Measurements from ENCODE around the gene DRAM2. TPM values are rescaled to one million over a fixed set of nuclear protein-coding genes. Genes with fewer than 3 reads are reported as not detected.

The DRAM2 gene
- polyA plus RNA-seq (2013, experiment 1 of 2) = 45.0 TPM
- 45.9 TPM for polyA plus RNA-seq (2013, experiment 2 of 2)

- no peak within 1 kb of the TSS for H4K91ac ChIP-seq (ENCODE audit: low read depth, low read length, poor library complexity)
- peak within 1 kb of the TSS; percentile 96 for H3K9ac ChIP-seq (ENCODE audit: low read depth, low read length, poor library complexity)
- WGBS, 2 donors (ENCODE audit: extremely low coverage in 2 of 2, insufficient read length in 2 of 2, insufficient replicate concordance in 1 of 2) = no CpG with 5 or more reads among the region's 68 CpGs
- H3K9me3 ChIP-seq (replicated peaks in 1 of 2; ENCODE audit: control insufficient read depth in 2 of 2, insufficient read depth in 1 of 2, low read depth in 1 of 2, low read length in 2 of 2) = no peaks in the 10 kb centered on the region
- H3K4ac ChIP-seq (ENCODE audit: low read length) = no peak within 1 kb of the TSS
- H3K36me3 ChIP-seq (replicated peaks in 1 of 2; ENCODE audit: control insufficient read depth in 2 of 2, insufficient read depth in 2 of 2, low read length in 2 of 2) = peaks cover 0 to 28% of the 10 kb centered on the region in 2 donors
- peak within 1 kb of the TSS; percentile 100 for H2BK12ac ChIP-seq (ENCODE audit: low read length)
- H3K14ac ChIP-seq (ENCODE audit: low read length) = no peak within 1 kb of the TSS
- peak within 1 kb of the TSS; percentile 94 for H2BK15ac ChIP-seq (ENCODE audit: low read length)
- peak within 1 kb of the TSS; percentile 99 for H3K18ac ChIP-seq (ENCODE audit: low read length)
- H3K4me1 ChIP-seq (ENCODE audit: control insufficient read depth in 2 of 2, insufficient read depth in 1 of 2, low read depth in 1 of 2, low read length in 2 of 2) = peaks cover 0 to 11% of the 10 kb centered on the region in 2 donors
- H3K4me3 ChIP-seq (ENCODE audit: low read length in 2 of 2) = peak within 1 kb of the TSS; percentile 95 to 98
- peak within 1 kb of the TSS; percentile 93 for H2BK5ac ChIP-seq (ENCODE audit: low read length)
- peak within 1 kb of the TSS; percentile 99 for H2AFZ ChIP-seq (ENCODE audit: low read length)
- peak within 1 kb of the TSS; percentile 98 for H3K23ac ChIP-seq (ENCODE audit: low read depth, low read length, poor library complexity)
- peak within 1 kb of the TSS; percentile 99 for H3K27ac ChIP-seq (replicated peaks; ENCODE audit: low read length)
- peak within 1 kb of the TSS; percentile 73 for H3K4me2 ChIP-seq (ENCODE audit: insufficient read depth, low read length, poor library complexity, severe bottlenecking)
- peak; percentile 98 for DNase-seq (ENCODE audit: low spot score)
- H2AK5ac ChIP-seq (ENCODE audit: low read depth, low read length) = no peak within 1 kb of the TSS
- H2BK120ac ChIP-seq (ENCODE audit: low read depth, low read length) = no peak within 1 kb of the TSS
- H4K8ac ChIP-seq (ENCODE audit: low read depth, low read length) = peak within 1 kb of the TSS; percentile 82
- H3K79me1 ChIP-seq (ENCODE audit: low read depth, low read length) = peaks cover 2% of the 10 kb centered on the region
- no peaks in the 10 kb centered on the region for H3K27me3 ChIP-seq (ENCODE audit: control insufficient read depth in 3 of 3, insufficient read depth in 3 of 3, low read depth in 1 of 3, low read length in 3 of 3)
These were observed at the start of gene DRAM2, which contains the start of gene CEPT1 for GRCh38 chr1:111139956-111140679. TSS of gene DRAM2 (minus strand) at chr1:111140093. CDS start at chr1:111131554, 8,539 bp downstream. TSS of gene CEPT1 (plus strand) at chr1:111140223. CDS start at chr1:111147715, 7,492 bp downstream.

DNA sequence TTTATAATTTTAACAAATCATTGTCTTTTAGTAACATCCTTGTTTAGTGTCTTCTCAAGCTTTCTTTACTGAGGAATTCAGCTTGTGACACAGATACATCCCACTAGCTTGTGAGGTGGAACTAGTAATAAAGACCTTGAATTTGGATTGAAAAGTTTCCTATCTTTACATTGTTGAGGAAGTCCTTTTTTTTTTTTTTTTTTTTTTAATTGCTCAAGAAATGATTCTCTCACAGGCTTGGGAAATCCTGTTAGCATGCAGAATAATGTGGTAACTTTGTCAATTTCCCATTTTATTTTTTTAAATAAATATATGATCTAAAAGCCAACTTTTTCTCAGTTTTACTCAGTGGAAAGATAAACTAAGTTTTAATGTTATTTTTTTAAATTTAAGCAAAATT is 44.8 kb upstream of the DRAM2 start:
- no peak overlapping the region for H3K4me2 ChIP-seq (ENCODE audit: insufficient read depth, low read length, poor library complexity, severe bottlenecking)
- no peak overlapping the region for H2AK5ac ChIP-seq (ENCODE audit: low read depth, low read length)
- H4K8ac ChIP-seq (ENCODE audit: low read depth, low read length) = no peak overlapping the region
- peaks cover 8 to 74% of the 10 kb centered on the region in 2 donors for H3K36me3 ChIP-seq (replicated peaks in 1 of 2; ENCODE audit: control insufficient read depth in 2 of 2, insufficient read depth in 2 of 2, low read length in 2 of 2)
- no peak overlapping the region for H2BK12ac ChIP-seq (ENCODE audit: low read length)
- no peak overlapping the region for H4K91ac ChIP-seq (ENCODE audit: low read depth, low read length, poor library complexity)
- H3K18ac ChIP-seq (ENCODE audit: low read length) = no peak overlapping the region
- no peak overlapping the region for H3K4me3 ChIP-seq (ENCODE audit: low read length in 2 of 2)
- H3K4ac ChIP-seq (ENCODE audit: low read length) = no peak overlapping the region
- no peak overlapping the region for H3K27ac ChIP-seq (replicated peaks; ENCODE audit: low read length)
- H3K14ac ChIP-seq (ENCODE audit: low read length) = no peak overlapping the region
- no peak overlapping the region for H3K23ac ChIP-seq (ENCODE audit: low read depth, low read length, poor library complexity)
- H2BK120ac ChIP-seq (ENCODE audit: low read depth, low read length) = no peak overlapping the region
- no peak overlapping the region for H2BK5ac ChIP-seq (ENCODE audit: low read length)
- no peaks in the 10 kb centered on the region for H3K9me3 ChIP-seq (replicated peaks in 1 of 2; ENCODE audit: control insufficient read depth in 2 of 2, insufficient read depth in 1 of 2, low read depth in 1 of 2, low read length in 2 of 2)
- H3K4me1 ChIP-seq (ENCODE audit: control insufficient read depth in 2 of 2, insufficient read depth in 1 of 2, low read depth in 1 of 2, low read length in 2 of 2) = no peaks in the 10 kb centered on the region
- H2AFZ ChIP-seq (ENCODE audit: low read length) = no peak overlapping the region
- no peaks in the 10 kb centered on the region for H3K79me1 ChIP-seq (ENCODE audit: low read depth, low read length)
- no peak for DNase-seq (ENCODE audit: low spot score)
- no peak overlapping the region for H2BK15ac ChIP-seq (ENCODE audit: low read length)
- H3K27me3 ChIP-seq (ENCODE audit: control insufficient read depth in 3 of 3, insufficient read depth in 3 of 3, low read depth in 1 of 3, low read length in 3 of 3) = no peaks in the 10 kb centered on the region
- no peak overlapping the region for H3K9ac ChIP-seq (ENCODE audit: low read depth, low read length, poor library complexity)

DNA sequence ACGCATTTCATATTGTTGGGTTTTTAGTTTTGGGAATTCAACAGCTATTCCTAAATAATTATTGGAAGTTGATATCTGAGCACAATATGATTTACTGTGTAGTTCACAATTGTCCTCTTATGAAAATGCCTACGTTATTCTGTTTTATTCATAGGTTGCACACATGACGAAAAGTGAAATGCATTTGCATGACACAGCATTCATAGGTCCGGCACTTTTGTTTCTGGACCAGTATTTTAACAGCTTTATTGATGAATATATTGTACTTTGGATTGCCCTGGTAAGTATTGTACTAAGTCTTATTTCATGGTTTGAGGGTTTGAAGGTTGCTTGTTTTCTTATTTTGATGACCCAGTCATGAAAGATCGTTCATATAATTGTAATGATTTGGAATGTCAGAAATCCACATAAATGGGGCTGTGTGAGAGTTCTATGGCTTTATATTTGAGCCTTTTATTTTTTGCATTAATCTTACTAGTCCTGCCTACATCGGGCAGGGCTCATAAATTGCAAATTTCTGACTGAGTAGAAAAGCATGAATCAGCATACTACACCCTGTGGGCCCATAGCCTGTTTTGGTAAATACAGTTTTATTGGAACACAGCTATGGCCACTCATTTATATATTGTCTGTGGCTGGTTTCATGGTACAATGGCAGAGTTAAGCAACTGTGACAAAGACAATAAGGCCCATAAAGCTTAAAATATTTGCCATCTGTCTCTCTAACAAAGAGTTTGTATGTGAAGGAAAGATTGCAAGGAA is 43.6 kb upstream of the DRAM2 start:
- no peak overlapping the region for H3K4me2 ChIP-seq (ENCODE audit: insufficient read depth, low read length, poor library complexity, severe bottlenecking)
- no peaks in the 10 kb centered on the region for H3K27me3 ChIP-seq (ENCODE audit: control insufficient read depth in 3 of 3, insufficient read depth in 3 of 3, low read depth in 1 of 3, low read length in 3 of 3)
- H2BK5ac ChIP-seq (ENCODE audit: low read length) = no peak overlapping the region
- H4K91ac ChIP-seq (ENCODE audit: low read depth, low read length, poor library complexity) = no peak overlapping the region
- H2AK5ac ChIP-seq (ENCODE audit: low read depth, low read length) = no peak overlapping the region
- H3K23ac ChIP-seq (ENCODE audit: low read depth, low read length, poor library complexity) = no peak overlapping the region
- peaks cover 8 to 72% of the 10 kb centered on the region in 2 donors for H3K36me3 ChIP-seq (replicated peaks in 1 of 2; ENCODE audit: control insufficient read depth in 2 of 2, insufficient read depth in 2 of 2, low read length in 2 of 2)
- H2BK120ac ChIP-seq (ENCODE audit: low read depth, low read length) = no peak overlapping the region
- no peak overlapping the region for H3K27ac ChIP-seq (replicated peaks; ENCODE audit: low read length)
- H3K9me3 ChIP-seq (replicated peaks in 1 of 2; ENCODE audit: control insufficient read depth in 2 of 2, insufficient read depth in 1 of 2, low read depth in 1 of 2, low read length in 2 of 2) = no peaks in the 10 kb centered on the region
- H2AFZ ChIP-seq (ENCODE audit: low read length) = no peak overlapping the region
- no peaks in the 10 kb centered on the region for H3K4me1 ChIP-seq (ENCODE audit: control insufficient read depth in 2 of 2, insufficient read depth in 1 of 2, low read depth in 1 of 2, low read length in 2 of 2)
- no peaks in the 10 kb centered on the region for H3K79me1 ChIP-seq (ENCODE audit: low read depth, low read length)
- H4K8ac ChIP-seq (ENCODE audit: low read depth, low read length) = no peak overlapping the region
- no peak overlapping the region for H2BK15ac ChIP-seq (ENCODE audit: low read length)
- no peak for DNase-seq (ENCODE audit: low spot score)
- WGBS, 2 donors (ENCODE audit: extremely low coverage in 2 of 2, insufficient read length in 2 of 2, insufficient replicate concordance in 1 of 2) = no CpG with 5 or more reads among the region's 6 CpGs
- H3K18ac ChIP-seq (ENCODE audit: low read length) = no peak overlapping the region
- no peak overlapping the region for H3K9ac ChIP-seq (ENCODE audit: low read depth, low read length, poor library complexity)
- H3K14ac ChIP-seq (ENCODE audit: low read length) = no peak overlapping the region
- no peak overlapping the region for H3K4ac ChIP-seq (ENCODE audit: low read length)
- H3K4me3 ChIP-seq (ENCODE audit: low read length in 2 of 2) = no peak overlapping the region
- H2BK12ac ChIP-seq (ENCODE audit: low read length) = no peak overlapping the region

DNA sequence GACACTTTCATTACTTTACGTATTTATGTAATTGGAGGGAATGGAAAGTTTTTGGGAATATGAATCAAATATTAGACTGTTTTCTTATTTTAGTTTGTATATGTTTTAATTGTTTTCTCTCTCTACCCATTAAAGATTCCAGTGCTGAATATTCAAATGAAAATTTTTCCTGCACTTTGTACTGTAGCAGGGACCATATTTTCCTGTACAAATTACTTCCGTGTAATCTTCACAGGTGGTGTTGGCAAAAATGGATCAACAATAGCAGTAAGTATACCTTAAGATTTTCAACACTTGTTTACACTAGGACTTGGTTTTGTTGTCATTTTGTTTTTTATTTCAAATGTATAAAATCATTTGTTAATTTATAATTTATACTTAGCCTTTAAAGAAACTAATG is 42.2 kb upstream of the DRAM2 start:
- Histone ChIP-seq H3K9me3 (replicated peaks in 1 of 2; ENCODE audit: control insufficient read depth in 2 of 2, insufficient read depth in 1 of 2, low read depth in 1 of 2, low read length in 2 of 2) (no peaks in the 10 kb centered on the region), H3K4ac (ENCODE audit: low read length) (no peak overlapping the region), H3K4me2 (ENCODE audit: insufficient read depth, low read length, poor library complexity, severe bottlenecking) (no peak overlapping the region), H2AFZ (ENCODE audit: low read length) (no peak overlapping the region), H2BK5ac (ENCODE audit: low read length) (no peak overlapping the region), H3K9ac (ENCODE audit: low read depth, low read length, poor library complexity) (no peak overlapping the region), H2BK120ac (ENCODE audit: low read depth, low read length) (no peak overlapping the region), H3K23ac (ENCODE audit: low read depth, low read length, poor library complexity) (no peak overlapping the region), H4K91ac (ENCODE audit: low read depth, low read length, poor library complexity) (no peak overlapping the region), H2BK15ac (ENCODE audit: low read length) (no peak overlapping the region), H3K36me3 (replicated peaks in 1 of 2; ENCODE audit: control insufficient read depth in 2 of 2, insufficient read depth in 2 of 2, low read length in 2 of 2) (peaks cover 6 to 70% of the 10 kb centered on the region in 2 donors), H3K79me1 (ENCODE audit: low read depth, low read length) (no peaks in the 10 kb centered on the region), H3K27ac (replicated peaks; ENCODE audit: low read length) (no peak overlapping the region), H3K4me3 (ENCODE audit: low read length in 2 of 2) (no peak overlapping the region), H2BK12ac (ENCODE audit: low read length) (no peak overlapping the region), H2AK5ac (ENCODE audit: low read depth, low read length) (no peak overlapping the region), H3K18ac (ENCODE audit: low read length) (no peak overlapping the region), H3K14ac (ENCODE audit: low read length) (no peak overlapping the region), H3K4me1 (ENCODE audit: control insufficient read depth in 2 of 2, insufficient read depth in 1 of 2, low read depth in 1 of 2, low read length in 2 of 2) (no peaks in the 10 kb centered on the region), H3K27me3 (ENCODE audit: control insufficient read depth in 3 of 3, insufficient read depth in 3 of 3, low read depth in 1 of 3, low read length in 3 of 3) (no peaks in the 10 kb centered on the region), H4K8ac (ENCODE audit: low read depth, low read length) (no peak overlapping the region)
- no peak for DNase-seq (ENCODE audit: low spot score)
- WGBS, 2 donors (ENCODE audit: extremely low coverage in 2 of 2, insufficient read length in 2 of 2, insufficient replicate concordance in 1 of 2) = no CpG with 5 or more reads among the region's 2 CpGs

All from neuronal stem cell (in vitro differentiated cells).